ENCODE measurements around the gene ADCY3.

ADCY3 gene

DNA sequence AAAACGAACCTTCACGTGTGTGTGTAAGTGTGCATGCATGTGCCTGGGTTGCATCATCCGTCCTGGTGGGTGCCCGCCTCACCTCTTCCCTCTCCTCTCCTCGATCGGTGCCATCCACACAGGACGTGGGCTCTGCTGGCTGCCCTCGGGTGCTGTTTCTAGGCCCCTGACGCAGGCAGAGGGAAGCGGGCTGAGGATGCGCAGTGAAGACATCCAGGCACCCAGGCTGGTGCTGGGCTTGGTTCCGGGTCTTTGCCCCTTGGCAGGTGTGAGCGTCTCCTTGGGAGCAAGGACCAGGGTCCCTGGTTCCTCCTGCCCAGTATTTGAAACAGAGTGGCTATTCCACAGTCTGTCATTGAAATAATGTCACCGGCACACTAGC, 6.2 kb upstream of the ADCY3 start:
- no peak for DNase-seq (ENCODE audit: low read depth in 2 of 2)

DNA sequence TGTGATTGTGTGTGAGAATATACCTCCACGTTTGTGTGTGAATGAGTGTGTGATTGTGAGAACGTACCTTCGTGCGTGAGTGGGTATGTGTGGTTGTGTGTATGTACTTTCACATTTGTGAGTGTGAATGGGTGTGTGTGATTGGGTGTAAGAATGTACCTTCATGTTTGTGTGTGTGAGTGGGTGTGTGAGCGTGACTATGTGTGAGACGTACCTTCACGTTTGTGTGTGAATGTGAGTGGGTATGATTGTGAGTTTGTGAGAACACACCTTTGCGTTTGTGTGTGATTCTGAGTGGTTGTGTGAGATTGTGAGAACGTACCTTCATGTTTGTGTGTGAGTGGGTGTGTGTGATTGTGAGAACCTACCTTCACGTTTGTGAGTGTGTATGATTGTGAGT, 5.8 kb upstream of the ADCY3 start:
- DNase-seq (ENCODE audit: low read depth in 2 of 2): no peak

DNA sequence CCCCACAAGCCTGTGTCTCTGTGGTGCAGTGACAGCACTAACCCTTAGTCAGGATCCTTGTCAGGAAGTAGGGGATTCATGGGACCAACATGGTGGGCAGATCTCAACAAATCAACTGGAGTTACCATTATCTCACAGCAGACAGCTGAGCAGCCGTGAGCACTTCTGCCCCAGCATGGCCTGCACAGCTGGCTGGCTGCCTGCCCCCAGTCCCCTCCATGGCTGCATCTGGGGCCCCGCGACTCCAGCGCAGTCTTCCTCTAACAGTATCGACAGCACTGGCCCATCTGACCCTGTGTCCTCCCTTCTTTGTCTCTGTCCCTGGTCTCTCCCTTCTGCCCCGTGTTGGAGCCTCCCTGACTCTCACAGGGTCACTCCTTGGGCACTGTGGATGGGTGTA, 4.7 kb upstream of the ADCY3 start:
- DNase-seq (ENCODE audit: low read depth in 2 of 2): no peak

DNA sequence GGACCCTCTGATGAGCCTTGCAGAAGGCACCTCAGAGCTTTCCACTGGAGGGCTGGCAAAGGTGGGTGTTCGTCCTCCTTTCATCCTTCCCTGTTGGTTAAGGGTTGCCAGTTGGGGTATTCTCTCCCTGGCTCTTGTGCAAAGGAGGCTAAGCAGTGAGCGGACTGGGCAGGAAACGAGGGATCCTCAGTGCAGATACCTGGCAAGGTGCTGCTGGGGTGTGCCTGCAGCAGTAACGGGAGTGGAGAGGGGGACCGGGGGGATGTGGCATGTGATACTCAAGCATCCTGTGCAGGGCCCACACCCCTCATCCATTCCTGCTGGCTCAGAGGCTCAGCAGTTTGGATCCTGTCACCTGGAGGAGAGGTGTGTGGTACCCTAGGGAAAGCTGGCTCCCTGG, 4.2 kb upstream of the ADCY3 start:
- no peak for DNase-seq (ENCODE audit: low read depth in 2 of 2)

DNA sequence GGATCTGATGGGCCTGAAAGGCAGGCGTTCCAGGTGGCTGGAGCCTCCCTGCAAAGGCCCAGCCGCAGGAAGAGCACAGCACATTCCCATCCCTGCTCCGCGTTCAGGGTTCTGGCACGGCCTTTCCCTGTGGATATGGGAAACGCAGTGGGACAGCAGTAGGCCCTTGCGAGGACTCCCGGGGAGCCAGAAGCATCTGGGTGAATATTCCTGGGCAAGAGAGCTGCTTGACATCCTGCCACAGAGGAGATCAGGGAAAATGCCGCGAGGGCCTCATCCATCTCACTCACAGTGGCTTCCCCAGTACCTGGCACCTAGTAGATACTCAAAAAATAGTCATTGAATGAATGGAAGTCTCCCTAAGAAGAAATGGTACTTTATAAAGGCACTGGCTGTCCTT, 3.1 kb upstream of the ADCY3 start:
- no peak for DNase-seq (ENCODE audit: low read depth in 2 of 2)

DNA sequence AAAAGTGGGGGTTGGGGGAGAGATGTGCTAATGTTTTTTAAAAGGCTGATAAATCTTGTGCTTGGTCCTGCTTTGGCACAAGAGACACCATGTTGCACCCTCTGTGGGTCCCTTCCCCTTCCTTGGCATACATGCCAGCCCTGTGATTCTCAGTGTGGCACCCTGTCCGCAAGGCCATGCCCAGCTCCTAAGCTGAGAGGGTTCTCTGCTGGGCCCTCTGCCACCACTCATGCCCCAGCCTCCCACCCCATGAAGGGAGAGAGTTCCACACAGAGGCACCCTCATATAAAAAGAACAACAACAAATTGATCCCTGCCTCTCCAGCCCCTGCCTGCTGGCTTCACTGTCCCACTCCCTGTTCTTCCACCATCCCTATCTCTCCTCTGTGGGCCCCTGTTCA, 2.5 kb upstream of the ADCY3 start:
- no peak for DNase-seq (ENCODE audit: low read depth in 2 of 2)

DNA sequence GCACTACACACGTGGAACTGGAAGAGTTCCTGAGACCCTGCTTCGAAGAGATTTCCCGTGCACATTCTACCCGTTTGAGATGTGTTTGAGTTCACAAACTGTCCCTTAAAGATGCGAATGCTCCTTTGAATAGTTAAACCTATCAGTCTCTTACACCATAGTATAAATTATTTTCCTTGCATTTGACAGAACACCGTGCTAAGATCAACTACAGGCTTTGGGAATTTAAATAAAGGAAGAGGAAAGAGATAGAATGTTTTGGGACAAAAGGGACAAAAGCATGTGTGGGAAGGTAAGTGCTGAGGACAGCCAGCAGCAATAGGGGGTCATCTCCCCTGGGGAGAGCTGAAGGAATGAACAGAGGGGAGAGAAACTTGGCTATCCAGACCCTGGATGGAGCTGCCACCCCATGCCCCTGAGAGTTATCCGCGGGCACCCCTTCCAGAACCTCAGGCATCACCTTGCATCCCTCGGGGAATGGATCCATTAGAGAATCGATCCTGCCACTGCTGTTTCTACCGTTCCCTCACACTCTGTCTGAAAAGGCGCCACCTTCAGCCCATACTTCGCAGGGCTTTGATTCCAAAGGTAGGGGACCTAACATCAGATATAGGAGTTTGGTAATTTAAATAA, 888 bp upstream of the ADCY3 start:
- DNase-seq (ENCODE audit: low read depth in 2 of 2): no peak

- no peak for DNase-seq (ENCODE audit: low read depth in 2 of 2)
These were observed 435 bp downstream of the ADCY3 start for GRCh38 chr2:24919506-24920097.

- DNase-seq (ENCODE audit: low read depth in 2 of 2): peak; percentile 53 to 66
These were observed 966 bp downstream of the ADCY3 start for GRCh38 chr2:24919037-24919505.

DNA sequence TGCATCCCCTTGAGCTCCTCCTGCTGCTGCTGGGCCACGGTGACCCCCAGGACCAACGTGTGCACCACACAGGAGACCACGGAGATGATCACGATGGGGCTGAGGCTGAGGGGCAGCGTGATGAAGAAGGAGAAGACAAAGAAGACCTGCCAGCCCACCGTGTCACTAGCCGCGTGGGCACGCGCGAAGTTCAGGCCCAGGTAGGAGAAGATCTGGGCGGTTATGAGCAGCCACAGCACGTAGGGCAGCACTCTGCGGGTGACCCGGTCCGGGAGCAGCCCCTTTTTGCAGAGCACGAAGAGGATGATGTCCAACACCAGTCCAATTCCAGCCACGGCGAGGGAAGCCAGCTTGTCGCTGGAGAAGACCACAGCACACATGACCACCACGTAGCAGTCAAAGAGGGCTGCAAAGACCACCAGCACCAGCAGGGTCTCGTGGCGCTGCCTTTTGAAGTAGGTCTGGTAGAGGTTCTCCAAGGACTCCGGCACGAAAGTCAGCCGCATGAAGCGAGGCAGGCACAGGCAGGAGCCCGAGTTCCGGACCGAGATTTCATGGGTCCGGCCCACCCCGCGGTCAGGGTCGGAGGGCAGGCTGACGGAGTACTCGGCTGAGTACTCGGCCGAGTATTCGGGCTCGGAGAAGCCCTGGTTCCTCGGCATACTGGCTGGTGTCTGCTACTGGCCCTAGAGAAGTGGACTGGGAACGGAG, 1.6 kb downstream of the ADCY3 start:
- DNase-seq (ENCODE audit: low read depth in 2 of 2): no peak

DNA sequence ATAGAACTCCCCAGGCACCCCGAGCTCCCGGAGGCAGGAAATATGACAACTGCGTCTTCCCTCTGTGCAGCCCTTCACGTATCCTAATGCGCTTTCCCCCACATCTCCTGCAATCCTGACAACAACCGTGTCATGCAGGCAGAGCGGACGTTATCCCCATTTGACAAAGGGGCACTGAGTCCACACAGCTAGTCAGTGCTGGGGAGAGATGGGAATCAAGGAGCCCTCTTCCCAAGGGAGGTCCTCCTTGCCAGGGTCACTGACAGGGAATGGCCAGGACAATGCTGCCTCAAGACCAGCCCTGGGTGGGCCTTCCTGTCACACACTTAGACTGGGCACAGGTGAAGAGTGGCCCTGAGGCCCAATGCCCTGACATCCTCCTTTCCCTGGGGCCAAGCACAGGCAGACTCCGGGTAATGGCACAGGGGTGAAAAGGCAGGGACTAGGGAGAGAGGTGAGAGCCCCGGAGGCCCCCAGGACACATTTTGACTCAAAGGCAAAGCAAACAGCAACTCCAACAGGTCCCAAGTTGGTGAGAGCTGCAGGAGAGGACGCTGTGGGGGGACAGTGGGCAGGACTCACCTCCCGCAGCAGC, 2.2 kb downstream of the ADCY3 start:
- no peak for DNase-seq (ENCODE audit: low read depth in 2 of 2)

- peak in 1 of 2 donors; percentile 65 for DNase-seq (ENCODE audit: low read depth in 2 of 2)
These were observed 3.0 kb downstream of the ADCY3 start for GRCh38 chr2:24917086-24917485.

GRCh38 chr2:24915796-24916195, 4.2 kb downstream of the ADCY3 start:
- DNase-seq (ENCODE audit: low read depth in 2 of 2): no peak

GRCh38 chr2:24915175-24915574, 4.9 kb downstream of the ADCY3 start:
- DNase-seq (ENCODE audit: low read depth in 2 of 2): no peak

- no peak for DNase-seq (ENCODE audit: low read depth in 2 of 2)
These were observed 5.3 kb downstream of the ADCY3 start for GRCh38 chr2:24914713-24915112.

DNA sequence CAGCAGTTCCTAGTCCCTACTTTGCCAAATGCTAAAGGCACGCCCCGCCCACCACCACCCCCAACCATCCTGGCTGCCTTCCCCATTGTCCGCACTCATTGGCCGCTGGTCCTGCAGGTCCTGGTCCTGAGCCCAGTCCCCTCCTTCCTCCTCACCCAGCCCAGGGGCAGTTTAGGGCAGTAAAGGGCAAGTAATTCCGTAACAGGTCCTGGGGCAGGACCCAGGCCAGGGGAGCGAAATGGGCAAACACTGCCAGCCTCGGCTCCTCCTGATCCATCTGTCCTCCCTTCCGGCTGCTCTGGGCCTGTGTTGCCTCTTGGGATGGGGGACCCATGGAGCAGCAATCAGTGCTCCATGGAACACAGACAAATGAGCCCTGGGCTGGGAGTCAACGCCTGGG, 6.1 kb downstream of the ADCY3 start:
- DNase-seq (ENCODE audit: low read depth in 2 of 2): no peak

DNA sequence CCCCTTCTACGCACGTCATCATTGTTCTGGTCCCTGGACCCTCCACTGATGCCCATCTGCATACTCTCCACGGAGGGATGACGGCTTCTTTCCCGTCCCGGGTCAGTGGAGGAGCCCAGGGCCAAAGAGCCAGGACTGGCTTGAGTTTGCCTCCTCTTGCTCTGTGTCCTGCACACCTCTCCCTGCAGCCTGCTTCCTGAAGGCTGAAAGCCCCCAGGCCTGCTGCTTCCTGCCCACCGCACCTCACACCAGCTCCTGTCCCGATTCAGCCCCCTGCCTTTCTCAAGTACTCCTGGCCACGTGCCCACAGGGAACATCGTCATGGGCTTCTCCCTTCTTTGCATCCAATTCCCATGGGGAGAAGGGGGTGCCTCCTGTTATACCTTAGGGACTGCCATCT, 7.1 kb downstream of the ADCY3 start:
- DNase-seq (ENCODE audit: low read depth in 2 of 2): no peak

GRCh38 chr2:24912523-24912922, 7.5 kb downstream of the ADCY3 start:
- no peak for DNase-seq (ENCODE audit: low read depth in 2 of 2)

DNA sequence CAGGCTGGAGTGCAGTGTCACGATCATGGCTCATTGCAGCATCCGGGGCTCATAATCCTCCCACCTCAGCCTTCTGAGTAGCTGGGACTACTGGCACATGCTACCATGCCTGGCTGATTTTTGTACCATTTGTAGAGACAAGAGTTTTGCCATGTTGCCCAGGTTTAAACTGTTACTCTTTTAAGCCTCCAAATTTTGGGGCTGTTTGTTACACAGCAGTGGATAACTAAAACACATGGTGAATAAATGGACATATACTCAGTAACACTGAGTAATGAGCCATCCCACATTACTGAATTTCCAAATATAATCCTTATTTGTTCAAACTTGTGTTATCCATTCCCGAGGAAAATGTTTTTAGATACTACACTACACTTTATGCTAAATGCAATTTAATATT, 9.8 kb downstream of the ADCY3 start:
- DNase-seq (ENCODE audit: low read depth in 2 of 2): no peak

DNA sequence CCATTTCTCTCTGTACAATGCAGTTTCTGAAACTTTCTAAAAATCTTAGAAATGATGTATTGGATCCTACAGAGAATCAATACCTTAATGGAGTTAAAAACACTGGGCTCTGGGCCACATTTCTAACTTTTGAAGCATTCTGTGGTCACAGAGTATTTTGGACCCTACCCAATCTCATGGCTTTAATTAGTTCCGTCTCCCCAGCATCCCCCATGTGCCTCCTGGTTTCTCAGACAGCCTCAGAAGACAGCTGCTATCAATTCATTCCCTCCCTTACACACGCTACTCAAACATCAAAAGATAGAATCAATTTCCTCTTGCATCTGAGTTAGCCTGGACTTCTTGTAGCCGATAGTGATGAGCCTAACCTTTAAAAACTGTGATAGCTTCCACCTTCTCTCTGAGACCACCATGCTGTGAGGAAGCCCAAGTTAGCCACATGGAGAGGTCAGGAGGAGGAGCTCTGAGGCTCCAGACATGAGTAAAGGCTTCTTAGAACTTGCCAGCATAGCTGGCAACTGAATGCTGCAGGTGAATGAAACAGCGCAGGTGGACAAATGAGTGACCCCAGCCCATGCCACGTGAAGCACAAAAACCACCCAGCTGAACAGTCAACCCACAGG, 10.4 kb downstream of the ADCY3 start:
- no peak for DNase-seq (ENCODE audit: low read depth in 2 of 2)

DNA sequence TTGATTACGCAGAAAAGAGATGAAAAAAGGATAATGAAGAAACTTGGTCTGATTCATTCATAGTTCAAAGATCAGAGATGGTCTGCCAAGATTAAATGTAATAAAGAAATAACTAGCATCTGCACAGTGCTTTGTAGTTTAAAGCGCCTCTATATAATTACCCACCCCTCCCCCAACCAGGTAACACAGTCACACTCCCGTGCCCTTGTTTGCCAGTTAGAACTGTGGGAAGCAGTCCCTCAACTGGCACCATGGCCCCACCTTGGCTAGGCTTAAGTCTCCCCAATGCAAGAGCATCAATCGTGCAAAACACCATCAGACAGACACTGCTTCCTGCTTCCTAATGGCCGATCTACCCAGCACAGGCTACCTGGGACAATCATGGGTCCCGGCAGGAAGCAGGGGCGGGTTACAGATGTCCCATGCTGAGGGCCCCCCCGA, 11.6 kb downstream of the ADCY3 start:
- DNase-seq (ENCODE audit: low read depth in 2 of 2): no peak

- DNase-seq (ENCODE audit: low read depth in 2 of 2): no peak
These were observed 12.9 kb downstream of the ADCY3 start for GRCh38 chr2:24907116-24907515.
